Psoas muscle (tissue), 8 donors: ENCODE measurements around the gene SLC26A8. TPM values are rescaled to one million over a fixed set of nuclear protein-coding genes. Genes with fewer than 3 reads are reported as not detected.

Experiments used
- ATAC-seq, 4 donors: fragments of 200-7000 bp; cut with Tn5 transposase; one replicate each; pipeline ENCODE4 v1.9.1; 2020; ENCODE audit warnings: moderate library complexity in 3 of 4, mild to moderate bottlenecking in 2 of 4
- DNase-seq, 2 donors: peaks; one replicate each; pipeline ENCODE4 v3.0.0-alpha.2; 2020
- H3K27ac ChIP-seq: fragments of 200-600 bp; one replicate; pipeline ENCODE4 v1.8.0; 2022
- H3K27me3 ChIP-seq, 3 donors: fragments of 200-600 bp in 1 of 3; one replicate each; pipeline versions ENCODE4 v1.6.1 to v1.8.0; 2013 to 2022; ENCODE audit warnings: low read length in 2 of 3, mild to moderate bottlenecking in 2 of 3, moderate library complexity in 1 of 3; ENCODE audit not compliant: insufficient read depth in 3 of 3
- H3K36me3 ChIP-seq, 2 donors: fragments of 200-600 bp in 1 of 2; one replicate each; pipeline versions ENCODE4 v1.6.1 to v1.8.0; 2013 to 2022; ENCODE audit warnings: low read depth in 1 of 2, mild to moderate bottlenecking in 1 of 2, moderate library complexity in 1 of 2; ENCODE audit not compliant: insufficient read depth in 1 of 2
- H3K4me1 ChIP-seq: fragments of 200-600 bp; one replicate; pipeline ENCODE4 v1.8.0; 2022
- H3K4me3 ChIP-seq: fragments of 200-600 bp; one replicate; pipeline ENCODE4 v1.8.0; 2022; ENCODE audit warnings: mild to moderate bottlenecking
- H3K9me3 ChIP-seq: fragments of 200-600 bp; one replicate; pipeline ENCODE4 v1.8.0; 2022
- WGBS, 3 donors: extraction: QIAGEN DNeasy Blood & Tissue Kit; methylation state at CpG; one replicate each; pipeline versions ENCODE4 v1.1.6 to v1.1.7; 2013; 5-methylcytosine and 5-hydroxymethylcytosine counted together
- intact Hi-C, 2 donors: fragments of 100-400 bp; cut with DNase I; formaldehyde crosslinking; loops; one replicate each; pipeline versions ENCODE4 v1.11.0 to v1.14.2; 2022
- polyA plus RNA-seq, 3 donors: library from polyadenylated mRNA; stranded (reverse); fragments of 200-250 nt; gene quantifications; one replicate each; pipeline ENCODE4 v1.2.3, GENCODE V29; 2013
- total RNA-seq, 4 donors: library from RNA; stranded (reverse); fragmentation: NEBNext Ultra II Directional in 2 of 4; extraction: Animal tissue kit (Norgen Biotek cat#: 25700) in 2 of 4; gene quantifications; one replicate each; pipeline versions ENCODE4 v1.2.1 to v1.2.4, GENCODE V29; 2021 to 2023
- TF ChIP-seq, protein P1 (sequence below): fragments of 200-600 bp; IDR thresholded peaks from one replicate; pipeline ENCODE4 v1.8.0; 2022; ENCODE audit warnings: antibody characterized with exemption
- donor health status: healthy with polysubstance abuse.
- donor health status: DM: no; HTN: no; CAD: no; lungs with moderate emphysema.
- donor health status: Bipolar disorder and iron deficiency.
- donor health status: healthy.
- donor health status: DM: yes; HTN: yes; CAD: no.
- donor health status: DM: no; HTN: no; CAD: no.
- donor health status: DM: no; HTN: no; CAD: no.
- donor health status: DM: yes; HTN: yes; CAD: no.

SLC26A8 gene
- total and polyA plus RNA-seq, 7 donors: 0.04 to 0.15 TPM; not detected in 5

DNA sequence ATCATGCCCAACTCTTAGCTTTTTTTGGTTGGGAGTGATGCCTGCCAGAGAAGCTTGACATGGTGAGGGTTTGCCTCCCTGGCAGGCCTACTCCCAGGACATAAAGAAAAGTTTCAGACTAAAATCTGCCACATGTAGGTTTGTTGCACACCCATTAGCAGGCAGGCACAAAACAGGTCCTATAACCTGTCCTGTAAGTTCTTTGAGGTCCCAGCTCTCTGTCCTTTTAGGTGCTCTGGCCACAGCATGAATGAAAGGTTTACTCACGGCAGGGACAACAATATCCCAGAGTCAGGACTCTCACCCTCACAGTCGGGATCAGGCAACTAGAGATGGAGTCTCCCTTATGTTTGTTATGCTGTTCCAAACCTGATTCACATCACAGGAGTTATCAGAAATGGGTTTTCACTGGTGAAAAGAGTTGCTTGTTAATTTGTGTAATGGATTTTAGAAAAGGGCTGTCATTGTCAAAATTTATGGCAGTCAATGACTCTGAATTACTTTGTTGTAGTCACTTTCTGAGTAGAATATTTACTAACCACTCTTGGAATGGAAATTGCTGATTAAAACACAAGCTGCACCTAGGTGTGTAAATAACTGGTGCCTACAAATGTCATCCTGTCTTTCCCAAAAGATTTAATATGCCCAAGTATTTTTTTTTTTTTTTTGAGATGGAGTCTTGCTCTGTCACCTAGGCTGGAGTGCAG lies 97.8 kb downstream of the SLC26A8 start:
- Histone ChIP-seq H3K9me3 (no peaks in the 10 kb centered on the region), H3K4me3 (no peak overlapping the region), H3K27ac (no peak overlapping the region), H3K4me1 (peaks cover 8% of the 10 kb centered on the region), H3K36me3 (no peaks in the 10 kb centered on the region), H3K27me3 (no peaks in the 10 kb centered on the region)
- no peak for ATAC-seq
- WGBS, 3 donors: 73 to 84% (median 76%) methylated on average over 2 of the region's 2 CpGs
- TF ChIP-seq, protein P1, sequence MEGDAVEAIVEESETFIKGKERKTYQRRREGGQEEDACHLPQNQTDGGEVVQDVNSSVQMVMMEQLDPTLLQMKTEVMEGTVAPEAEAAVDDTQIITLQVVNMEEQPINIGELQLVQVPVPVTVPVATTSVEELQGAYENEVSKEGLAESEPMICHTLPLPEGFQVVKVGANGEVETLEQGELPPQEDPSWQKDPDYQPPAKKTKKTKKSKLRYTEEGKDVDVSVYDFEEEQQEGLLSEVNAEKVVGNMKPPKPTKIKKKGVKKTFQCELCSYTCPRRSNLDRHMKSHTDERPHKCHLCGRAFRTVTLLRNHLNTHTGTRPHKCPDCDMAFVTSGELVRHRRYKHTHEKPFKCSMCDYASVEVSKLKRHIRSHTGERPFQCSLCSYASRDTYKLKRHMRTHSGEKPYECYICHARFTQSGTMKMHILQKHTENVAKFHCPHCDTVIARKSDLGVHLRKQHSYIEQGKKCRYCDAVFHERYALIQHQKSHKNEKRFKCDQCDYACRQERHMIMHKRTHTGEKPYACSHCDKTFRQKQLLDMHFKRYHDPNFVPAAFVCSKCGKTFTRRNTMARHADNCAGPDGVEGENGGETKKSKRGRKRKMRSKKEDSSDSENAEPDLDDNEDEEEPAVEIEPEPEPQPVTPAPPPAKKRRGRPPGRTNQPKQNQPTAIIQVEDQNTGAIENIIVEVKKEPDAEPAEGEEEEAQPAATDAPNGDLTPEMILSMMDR: no peak
- intact Hi-C loops: loop anchor here in 1 of 2 donors (10.0 kb wide), 1 partner anchor 168 kb away; no protein-coding TSS in a partner anchor
- no peak for DNase-seq

DNA sequence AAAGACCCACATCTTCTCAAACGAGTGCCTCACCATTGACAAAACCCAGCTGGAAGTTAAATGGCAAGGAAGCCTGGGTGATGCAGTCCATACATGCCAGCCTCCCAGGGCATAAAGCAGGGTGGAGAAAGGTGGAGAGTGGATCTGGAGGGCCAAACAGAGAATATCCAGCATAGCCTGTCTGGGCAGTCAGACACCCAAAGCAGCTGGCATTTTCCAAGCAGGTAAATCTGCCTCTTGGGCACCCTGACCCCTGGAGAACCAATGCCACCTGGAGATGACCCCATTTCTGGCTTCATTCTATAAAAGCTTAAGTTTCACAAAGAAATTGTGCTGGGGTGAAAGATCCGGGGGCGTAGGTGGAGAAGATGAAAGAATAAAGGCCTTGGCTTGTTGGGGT lies 98.5 kb downstream of the SLC26A8 start:
- intact Hi-C loops: loop anchor here in 1 of 2 donors (10.0 kb wide), 1 partner anchor 169 kb away; no protein-coding TSS in a partner anchor
- WGBS, 3 donors: 80 to 87% (median 81%) methylated on average over 3 of the region's 3 CpGs
- TF ChIP-seq, protein P1: no peak
- no peak for ATAC-seq
- Histone ChIP-seq H3K9me3 (no peaks in the 10 kb centered on the region), H3K36me3 (no peaks in the 10 kb centered on the region), H3K27ac (no peak overlapping the region), H3K27me3 (no peaks in the 10 kb centered on the region), H3K4me1 (peaks cover 9% of the 10 kb centered on the region), H3K4me3 (no peak overlapping the region)
- DNase-seq: no peak

DNA sequence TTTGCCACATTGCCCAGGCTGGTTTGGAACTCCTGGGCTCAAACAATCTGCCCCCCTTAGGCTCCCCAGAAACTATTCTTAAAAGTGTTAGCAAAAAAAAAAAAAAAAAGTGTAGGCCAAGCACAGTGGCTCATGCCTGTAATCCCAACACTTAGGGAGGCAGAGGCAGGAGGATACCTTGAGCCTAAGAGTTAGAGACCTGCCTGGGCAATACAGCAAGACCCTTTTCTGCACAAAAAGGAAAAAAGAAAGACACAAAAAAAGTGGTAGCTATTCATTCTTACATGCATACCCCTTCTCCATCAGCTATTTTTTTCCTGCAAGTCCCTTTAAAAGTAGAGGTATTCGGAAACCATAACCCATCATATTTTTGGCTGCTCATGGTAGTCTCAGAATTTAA lies 100.3 kb downstream of the SLC26A8 start:
- H3K4me3 ChIP-seq: no peak overlapping the region
- 95 to 100% (median 97%) methylated on average over 1 of the region's 1 CpG for WGBS, 3 donors
- H3K27me3 ChIP-seq: no peaks in the 10 kb centered on the region
- DNase-seq: no peak
- H3K4me1 ChIP-seq: peaks cover 13% of the 10 kb centered on the region
- no peak for ATAC-seq
- H3K9me3 ChIP-seq: no peaks in the 10 kb centered on the region
- H3K27ac ChIP-seq: no peak overlapping the region
- TF ChIP-seq, protein P1: no peak
- intact Hi-C loops: loop anchor here in 1 of 2 donors (10.0 kb wide), 1 partner anchor 171 kb away; no protein-coding TSS in a partner anchor
- H3K36me3 ChIP-seq: no peaks in the 10 kb centered on the region

DNA sequence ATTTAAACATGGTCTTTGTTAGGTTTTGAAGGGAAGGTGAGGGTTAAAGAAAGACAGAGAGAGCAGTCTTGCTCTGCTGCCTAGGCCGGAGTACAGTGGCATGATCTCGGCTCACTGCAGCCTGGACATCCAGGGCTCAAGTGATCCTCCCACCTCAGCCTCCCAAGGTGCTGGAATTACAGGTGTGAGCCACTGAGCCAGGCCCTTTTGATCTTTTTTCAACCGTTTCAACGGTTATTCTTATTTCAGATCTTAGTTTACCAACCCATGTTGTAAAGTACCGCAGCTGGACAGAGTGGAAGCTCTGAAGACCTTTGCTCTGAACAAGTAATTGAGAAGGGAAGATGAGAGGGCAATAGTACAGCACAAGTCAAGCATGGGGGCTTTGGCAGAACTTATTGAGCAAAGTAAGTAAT lies 102.3 kb downstream of the SLC26A8 start:
- Histone ChIP-seq H3K36me3 (no peaks in the 10 kb centered on the region), H3K4me1 (peaks cover 13% of the 10 kb centered on the region), H3K27me3 (no peaks in the 10 kb centered on the region), H3K27ac (peak overlapping the region; percentile 88), H3K4me3 (peak overlapping the region; percentile 93), H3K9me3 (no peaks in the 10 kb centered on the region)
- no peak for DNase-seq
- TF ChIP-seq, protein P1: no peak
- intact Hi-C loops: loop anchor here in 1 of 2 donors (10.0 kb wide), 1 partner anchor 173 kb away; no protein-coding TSS in a partner anchor
- ATAC-seq: no peak
- 64 to 81% (median 69%) methylated on average over 5 of the region's 5 CpGs for WGBS, 3 donors
